ENCODE results near the gene COL23A1. TPM values are rescaled to one million over a fixed set of nuclear protein-coding genes. Genes with fewer than 3 reads are reported as not detected.
A peak's percentile ranks its signal among the peaks of the same experiment; 100 is the strongest.

The COL23A1 gene
- total and polyA plus RNA-seq, 2 of the 8 experiments (the other 6 are each of a cell fraction or from before 2014, with no cell fraction given) = 3.1 to 4.7 TPM

DNA sequence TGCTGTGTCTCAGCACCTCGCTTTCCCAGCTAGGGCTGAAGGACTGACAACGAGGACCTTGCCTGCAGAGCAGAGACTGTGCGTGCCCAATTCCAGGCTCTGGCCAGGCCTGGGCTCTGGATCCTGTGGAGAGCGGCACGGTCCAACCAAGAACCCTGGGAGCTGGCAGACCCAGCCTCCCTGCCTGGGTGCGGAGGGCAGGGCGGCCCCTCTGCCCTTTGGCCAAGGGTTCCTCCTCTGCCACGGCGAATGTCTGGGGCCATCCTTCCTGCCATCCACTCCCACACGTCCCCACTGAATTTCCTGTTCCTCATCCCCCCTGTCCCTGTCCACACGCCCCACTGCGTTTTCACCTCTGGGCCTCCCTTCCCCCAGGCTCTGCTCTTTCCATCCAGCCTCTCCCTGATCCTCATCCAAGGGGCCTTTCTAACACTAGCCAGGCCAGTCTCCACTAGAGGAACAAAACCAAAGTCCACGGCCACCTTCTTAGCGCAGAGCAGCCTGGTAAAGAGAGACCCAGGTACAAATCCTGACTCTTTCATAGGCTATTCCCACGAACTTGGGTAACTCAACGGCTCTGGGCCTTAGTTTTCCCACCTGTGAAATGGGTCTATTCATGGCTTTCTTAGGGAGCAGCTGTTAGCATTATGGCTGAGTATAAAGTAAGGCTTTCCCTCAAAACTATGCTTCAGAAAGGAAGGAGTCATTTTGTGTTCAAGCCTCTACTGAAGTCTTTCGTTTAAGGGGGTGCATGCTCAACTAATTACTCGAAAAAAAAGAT is 262.1 kb downstream of the COL23A1 start (continued):
- TF ChIP-seq, protein P1, sequence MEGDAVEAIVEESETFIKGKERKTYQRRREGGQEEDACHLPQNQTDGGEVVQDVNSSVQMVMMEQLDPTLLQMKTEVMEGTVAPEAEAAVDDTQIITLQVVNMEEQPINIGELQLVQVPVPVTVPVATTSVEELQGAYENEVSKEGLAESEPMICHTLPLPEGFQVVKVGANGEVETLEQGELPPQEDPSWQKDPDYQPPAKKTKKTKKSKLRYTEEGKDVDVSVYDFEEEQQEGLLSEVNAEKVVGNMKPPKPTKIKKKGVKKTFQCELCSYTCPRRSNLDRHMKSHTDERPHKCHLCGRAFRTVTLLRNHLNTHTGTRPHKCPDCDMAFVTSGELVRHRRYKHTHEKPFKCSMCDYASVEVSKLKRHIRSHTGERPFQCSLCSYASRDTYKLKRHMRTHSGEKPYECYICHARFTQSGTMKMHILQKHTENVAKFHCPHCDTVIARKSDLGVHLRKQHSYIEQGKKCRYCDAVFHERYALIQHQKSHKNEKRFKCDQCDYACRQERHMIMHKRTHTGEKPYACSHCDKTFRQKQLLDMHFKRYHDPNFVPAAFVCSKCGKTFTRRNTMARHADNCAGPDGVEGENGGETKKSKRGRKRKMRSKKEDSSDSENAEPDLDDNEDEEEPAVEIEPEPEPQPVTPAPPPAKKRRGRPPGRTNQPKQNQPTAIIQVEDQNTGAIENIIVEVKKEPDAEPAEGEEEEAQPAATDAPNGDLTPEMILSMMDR (IDR thresholded peaks at IDR 0.05; ENCODE audit: control extremely low read depth in 1 of 3, insufficient read depth in 1 of 3, low read depth in 1 of 3, low read length in 3 of 3) = no peak
- TF ChIP-seq KDM1A (IDR thresholded peaks at IDR 0.05; ENCODE audit: borderline replicate concordance, low read length) (peak; percentile 93), EP300 (IDR thresholded peaks at IDR 0.05; ENCODE audit: borderline replicate concordance in 1 of 2, low read depth in 2 of 2, low read length in 2 of 2) (no peak), TAF7 (optimal IDR thresholded peaks at IDR 0.05; ENCODE audit: borderline replicate concordance, low read depth, low read length) (no peak)

All from H1 (cell line).